Hematopoietic multipotent progenitor cell (in vitro differentiated cells): ENCODE results near the gene CCDC121. TPM values are rescaled to one million over a fixed set of nuclear protein-coding genes. Genes with fewer than 3 reads are reported as not detected.

Experiments used
- DNase-seq, 3 donors: peaks; one replicate each; pipeline ENCODE4 v3.0.0-alpha.2; 2011 to 2015; ENCODE audit warnings: low read depth in 2 of 3, low spot score in 2 of 3
- small RNA-seq: library from RNA; depleted of rRNA; stranded (forward); fragments of <200 nt; gene quantifications from one replicate; pipeline ENCODE3, GENCODE V24; 2012
- total RNA-seq: library from RNA; depleted of rRNA; stranded (reverse); fragments of >200 nt; gene quantifications from one replicate; pipeline ENCODE4 v1.2.3, GENCODE V29; 2012

CCDC121 gene
- total RNA-seq, 1 donor = 1.9 TPM

DNA sequence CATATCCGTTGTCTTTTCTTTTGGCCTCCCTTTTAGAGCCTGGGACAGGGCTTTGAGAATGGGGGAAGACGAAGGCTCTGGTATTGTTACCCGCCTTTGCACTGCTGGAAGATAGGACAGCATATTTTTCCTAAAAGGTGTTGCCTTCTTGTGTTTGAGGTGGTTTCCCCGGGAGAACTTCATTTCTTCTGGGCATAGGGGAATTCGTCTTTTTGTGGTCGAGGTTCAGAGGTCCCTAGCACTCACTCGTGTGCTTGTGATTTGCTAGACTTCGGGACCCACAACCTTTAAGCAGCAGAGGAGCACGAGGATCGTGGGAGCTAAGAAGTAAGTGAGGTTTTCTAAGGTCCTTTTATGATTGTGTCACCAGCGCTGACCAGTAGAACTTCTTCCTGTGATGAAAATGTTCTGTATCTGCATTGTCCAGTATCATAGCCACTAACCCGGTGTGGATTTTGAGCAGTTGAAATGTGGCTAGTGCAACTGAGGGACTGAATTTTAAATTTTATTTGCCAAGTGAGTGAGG lies 45.4 kb downstream of the CCDC121 start:
- no peak for DNase-seq

DNA sequence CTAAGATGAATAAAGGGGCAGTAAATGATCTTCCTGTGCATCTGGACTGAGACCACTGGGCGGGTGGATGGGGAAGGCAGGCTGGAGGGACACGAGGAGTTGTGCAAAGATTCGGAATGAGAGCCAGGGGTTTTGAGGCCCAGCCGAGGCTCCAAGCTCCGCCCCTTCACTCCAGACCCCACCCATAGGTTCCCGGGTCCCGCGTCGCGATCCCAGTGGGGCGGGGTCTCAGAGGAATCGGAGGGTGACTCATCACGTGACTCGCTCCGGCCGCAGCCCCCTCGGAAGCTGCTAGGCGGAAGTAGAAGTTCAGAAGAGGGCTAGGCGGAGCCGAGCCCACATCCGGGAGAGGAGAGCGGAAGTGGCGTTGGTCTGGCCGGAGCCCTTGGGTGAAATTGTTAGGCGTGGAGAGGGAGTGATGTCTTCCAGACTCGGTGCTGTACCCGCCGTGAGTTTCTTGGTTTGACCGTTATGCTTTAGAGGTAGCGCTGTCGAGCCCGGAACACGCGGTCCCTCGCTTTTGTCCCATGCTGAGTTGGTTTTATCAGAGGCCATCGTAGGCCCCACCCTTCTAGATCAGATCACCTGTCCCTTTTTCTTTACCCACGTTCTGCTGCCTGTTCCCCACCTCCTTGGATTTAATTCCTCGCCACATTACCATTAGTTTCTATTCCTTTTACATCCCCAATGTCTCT lies 46.0 kb downstream of the CCDC121 start, which contains the start of gene ZNF512:
Gene ZNF512 (plus strand): TSS at position 348 of the 695 bp plus-strand sequence. CDS start 71 bp downstream, at position 419.
- peak; percentile 52 to 95 (median 93) for DNase-seq

DNA sequence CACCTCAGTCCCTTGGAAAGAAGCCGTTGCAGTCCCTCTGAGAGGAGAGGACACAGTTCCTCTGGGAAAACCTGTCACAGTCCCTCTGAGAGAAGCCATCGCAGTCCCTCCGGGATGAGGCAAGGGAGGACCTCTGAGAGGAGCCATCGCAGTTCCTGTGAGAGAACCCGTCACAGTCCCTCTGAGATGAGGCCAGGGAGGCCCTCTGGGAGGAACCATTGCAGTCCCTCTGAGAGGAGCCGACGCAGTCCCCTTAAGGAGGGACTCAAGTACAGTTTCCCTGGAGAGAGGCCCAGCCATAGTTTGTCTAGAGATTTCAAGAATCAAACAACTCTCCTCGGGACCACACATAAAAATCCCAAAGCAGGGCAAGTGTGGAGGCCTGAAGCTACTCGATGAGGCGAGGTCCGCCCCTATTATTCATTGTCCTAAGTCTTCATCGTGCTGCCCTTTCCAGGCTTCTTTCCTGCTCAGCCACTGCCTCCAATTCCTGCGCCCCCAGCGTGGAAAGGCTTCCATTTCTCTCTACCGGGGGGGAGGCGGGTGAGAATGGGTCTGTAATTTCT lies 46.6 kb downstream of the CCDC121 start:
- DNase-seq = peak in 1 of 3 donors; percentile 3

DNA sequence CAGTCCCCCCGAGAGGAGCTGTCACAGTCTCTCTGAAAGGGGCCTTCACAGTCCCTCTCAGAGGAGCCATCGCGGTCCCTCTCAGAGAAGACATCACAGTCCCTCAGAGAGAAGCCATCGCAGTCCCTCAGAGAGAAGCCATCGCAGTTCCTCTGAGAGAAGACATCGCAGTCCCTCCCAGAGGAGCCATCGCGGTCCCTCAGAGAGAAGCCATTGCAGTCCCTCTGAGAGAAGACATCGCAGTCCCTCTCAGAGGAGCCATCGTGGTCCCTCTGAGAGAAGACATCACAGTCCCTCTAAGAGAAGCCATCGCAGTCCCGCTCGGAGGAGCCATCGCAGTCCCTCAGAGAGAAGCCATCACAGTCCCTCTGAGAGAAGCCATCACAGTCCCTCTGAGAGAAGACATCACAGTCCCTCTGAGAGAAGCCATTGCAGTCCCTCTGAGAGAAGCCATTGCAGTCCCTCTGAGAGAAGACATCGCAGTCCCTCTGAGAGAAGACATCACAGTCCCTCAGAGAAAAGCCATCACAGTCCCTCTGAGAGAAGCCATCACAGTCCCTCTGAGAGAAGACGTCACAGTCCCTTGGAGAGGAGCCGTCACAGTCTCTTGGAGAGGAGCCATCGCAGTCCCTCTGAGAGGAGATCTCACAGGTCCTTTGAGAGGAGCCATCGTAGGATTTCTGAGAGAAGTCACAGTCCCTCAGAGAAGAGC lies 47.2 kb downstream of the CCDC121 start:
- no peak for DNase-seq

Small RNAs within 50 kb of the gene (small RNA-seq; reads per million reads assigned to genes)
- not detected for gene RF00340

Other genes starting within 250 kb of the CCDC121 start
- 17.0 TPM for gene ZNF513, start 248.3 kb downstream of the CCDC121 start, total RNA-seq
- gene PPM1G, start 219.4 kb downstream of the CCDC121 start, total RNA-seq = 66.2 TPM
- 49.8 TPM for gene NRBP1, start 200.4 kb downstream of the CCDC121 start, total RNA-seq
- 2.2 TPM for gene KRTCAP3, start 186.6 kb downstream of the CCDC121 start, total RNA-seq
- 38.8 TPM for gene IFT172, start 139.3 kb downstream of the CCDC121 start, total RNA-seq
- gene FNDC4, start 133.8 kb downstream of the CCDC121 start, total RNA-seq = 0.27 TPM
- gene GCKR, start 132.2 kb downstream of the CCDC121 start, total RNA-seq = under 0.01 TPM
- 24.2 TPM for gene ZNF512, start 46.0 kb downstream of the CCDC121 start, total RNA-seq
- 31.0 TPM for gene GPN1, start within 50 bp of the CCDC121 start, total RNA-seq
- gene SUPT7L, start 34.6 kb upstream of the CCDC121 start, total RNA-seq = 70.0 TPM
- 15.9 TPM for gene SLC4A1AP, start 34.9 kb upstream of the CCDC121 start, total RNA-seq
- 9.2 TPM for gene MRPL33, start 142.7 kb upstream of the CCDC121 start, total RNA-seq